GM18868 (cell line): Measurements from ENCODE around the gene MYO5C.
"Not testable (repeated sequence)": the region's sequence is repeated elsewhere in the genome, so short reads cannot be mapped to it uniquely, and the experiment has no call there.

Experiments used
- ATAC-seq: cut with Tn5 transposase; IDR thresholded peaks from one replicate; pipeline ENCODE4 v1.9.1; 2021; ENCODE audit warnings: mild to moderate bottlenecking, moderate library complexity; ENCODE audit not compliant: unreplicated experiment

MYO5C gene

DNA sequence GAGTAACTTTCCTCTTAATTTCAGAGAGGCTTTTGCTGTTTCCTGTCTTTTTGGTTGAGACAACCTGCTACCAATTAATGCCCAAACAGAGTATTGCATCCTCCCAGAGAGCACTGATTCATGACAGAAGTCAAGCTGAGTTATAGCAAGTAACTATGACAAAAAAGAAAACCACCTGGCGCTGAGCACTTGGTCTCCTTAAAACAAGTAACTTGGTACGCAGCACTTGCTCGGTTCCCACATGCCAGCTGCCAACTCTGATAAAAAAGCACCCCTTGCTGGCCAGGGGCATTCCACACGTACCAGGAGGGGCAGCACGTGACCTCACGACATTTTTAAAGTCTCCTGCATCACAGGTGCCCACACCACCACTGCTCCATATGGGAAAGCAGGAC lies 13.5 kb upstream of the MYO5C start:
- peak; percentile 88 for ATAC-seq

GRCh38 chr15:52308446-52309153 lies 13.0 kb upstream of the MYO5C start:
- ATAC-seq = peak; percentile 75

DNA sequence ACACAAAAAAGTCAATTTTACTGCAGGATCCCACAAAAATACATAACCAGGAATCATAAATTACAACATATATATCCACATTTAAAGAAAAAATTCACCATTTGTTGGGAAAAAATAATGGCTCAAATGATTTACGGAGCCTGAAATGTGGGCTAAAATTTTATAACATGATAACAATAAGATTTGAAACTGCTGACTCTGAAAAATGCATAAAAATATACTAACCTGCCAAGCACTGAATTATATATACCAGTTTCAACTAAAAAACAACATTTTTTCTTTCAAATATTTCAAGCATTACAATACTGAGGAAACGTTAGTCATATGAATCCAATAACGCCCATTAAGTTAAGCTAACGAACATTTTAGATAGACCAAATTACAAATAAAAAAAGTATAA lies 12.2 kb upstream of the MYO5C start:
- ATAC-seq = no peak

DNA sequence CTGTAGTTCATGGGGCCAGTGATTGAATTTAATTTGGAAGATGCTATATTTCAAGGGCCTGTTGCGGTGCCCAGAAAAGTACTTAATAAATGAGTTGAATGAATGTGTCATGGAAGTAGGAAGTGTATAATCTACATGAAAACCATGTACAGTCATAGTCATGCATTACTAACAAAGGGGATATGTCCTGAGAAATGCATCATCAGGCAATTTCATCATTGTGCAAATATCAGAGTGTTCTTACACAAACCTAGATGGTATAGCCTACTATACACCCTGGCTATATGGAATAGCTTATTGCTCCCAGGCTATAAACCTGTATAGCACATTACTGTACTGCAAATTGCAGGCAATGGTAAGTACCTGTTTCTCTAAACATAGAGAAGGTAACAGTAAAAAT lies 10.7 kb upstream of the MYO5C start:
- no peak for ATAC-seq

GRCh38 chr15:52303093-52303772 lies 7.6 kb upstream of the MYO5C start:
- ATAC-seq = no peak

GRCh38 chr15:52301265-52301847 lies 5.8 kb upstream of the MYO5C start:
- no peak for ATAC-seq

DNA sequence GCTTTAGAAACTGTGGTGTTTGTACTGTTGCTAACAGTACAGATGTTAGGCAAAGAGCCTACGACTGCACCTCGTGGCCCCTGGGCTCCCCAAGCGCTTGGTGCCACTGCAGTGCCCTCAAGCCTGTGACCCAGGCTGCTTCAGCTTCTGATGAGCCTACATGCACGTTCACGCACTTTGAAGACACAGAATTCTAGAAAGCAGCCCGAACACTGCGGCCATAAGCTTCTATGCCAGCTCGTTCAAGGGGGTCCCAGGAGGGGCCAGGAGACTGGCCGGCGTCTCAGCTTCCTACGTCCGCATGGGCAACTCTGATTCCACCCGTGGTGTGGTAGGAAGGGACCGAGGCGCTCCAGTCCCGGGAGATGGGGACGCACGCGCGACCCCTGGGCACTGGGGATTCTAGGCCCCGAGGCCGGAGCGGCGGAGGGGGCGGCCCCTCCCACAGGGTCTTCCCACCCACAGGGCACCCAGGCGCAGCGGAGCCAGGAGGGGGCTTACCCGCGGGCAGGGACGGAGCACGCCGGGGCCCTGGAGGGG lies 653 bp downstream of the MYO5C start:
- peak; percentile 8 for ATAC-seq

DNA sequence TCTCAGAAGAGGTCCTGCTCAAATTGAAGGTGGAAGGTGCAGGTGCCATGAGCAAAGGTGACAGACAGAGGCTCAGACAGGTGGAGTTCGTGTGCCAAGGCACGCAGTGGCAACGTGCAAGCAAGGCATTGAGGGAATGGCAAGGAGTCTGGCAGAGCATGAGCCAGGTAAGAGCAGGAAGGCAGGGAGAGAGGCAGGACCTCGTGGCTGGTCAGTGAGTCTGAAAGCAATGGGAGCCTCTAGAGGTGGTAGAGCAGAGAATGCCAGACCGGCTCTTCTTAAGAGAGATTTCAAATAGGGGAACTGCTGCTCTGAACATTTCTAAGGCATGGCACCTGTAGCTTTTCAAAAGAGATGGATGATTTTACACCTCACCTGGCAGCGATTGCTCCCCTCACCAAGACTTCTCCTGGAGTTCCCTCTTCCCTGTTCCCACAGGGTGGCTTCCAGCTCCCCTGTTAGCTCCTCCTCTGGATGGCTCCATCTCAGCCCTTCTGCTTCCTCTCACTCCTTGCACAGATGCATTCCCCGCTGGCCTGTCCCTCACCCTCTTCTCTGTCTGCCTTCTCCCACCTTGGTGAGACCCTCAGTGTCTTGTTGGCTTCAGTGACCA lies 2.7 kb downstream of the MYO5C start:
- no peak for ATAC-seq

DNA sequence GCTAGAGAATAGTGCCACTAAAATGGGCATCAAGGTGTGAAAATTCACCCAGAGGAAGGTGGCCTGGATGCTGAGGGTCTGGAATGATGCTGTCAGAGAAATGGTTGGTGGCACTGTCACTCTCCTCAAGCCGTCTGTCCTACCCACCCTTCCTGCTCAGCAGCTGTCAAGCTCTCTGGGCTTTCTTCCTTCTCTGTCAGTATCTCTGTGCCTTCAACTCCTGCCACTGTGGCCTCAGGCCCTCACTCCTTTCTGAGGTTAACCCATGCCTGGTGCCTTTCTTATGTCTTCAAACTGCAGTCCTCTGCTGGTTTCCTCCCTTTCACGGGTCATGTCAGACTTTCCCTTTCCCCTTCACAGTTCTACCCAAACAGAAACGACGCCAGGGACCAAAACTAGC lies 4.4 kb downstream of the MYO5C start:
- ATAC-seq = no peak

DNA sequence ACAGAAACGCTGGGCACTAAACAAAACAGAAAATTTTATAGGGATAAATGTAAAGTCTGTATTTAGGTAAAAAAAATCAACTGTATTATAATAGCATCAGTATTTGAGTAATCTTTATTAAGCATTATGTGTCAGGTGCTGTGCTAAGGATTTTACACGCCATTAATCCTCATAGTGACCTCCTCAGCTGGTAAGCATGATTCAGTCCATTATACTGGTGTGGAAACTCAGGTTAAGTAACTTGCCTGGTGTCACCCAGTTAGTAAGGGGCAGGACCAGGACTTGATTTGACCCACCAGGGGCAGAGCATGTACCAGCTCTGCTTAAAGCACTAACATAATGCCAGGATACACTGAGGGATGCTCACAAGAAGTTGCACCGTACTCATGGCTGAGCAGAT lies 4.8 kb downstream of the MYO5C start:
- no peak for ATAC-seq

DNA sequence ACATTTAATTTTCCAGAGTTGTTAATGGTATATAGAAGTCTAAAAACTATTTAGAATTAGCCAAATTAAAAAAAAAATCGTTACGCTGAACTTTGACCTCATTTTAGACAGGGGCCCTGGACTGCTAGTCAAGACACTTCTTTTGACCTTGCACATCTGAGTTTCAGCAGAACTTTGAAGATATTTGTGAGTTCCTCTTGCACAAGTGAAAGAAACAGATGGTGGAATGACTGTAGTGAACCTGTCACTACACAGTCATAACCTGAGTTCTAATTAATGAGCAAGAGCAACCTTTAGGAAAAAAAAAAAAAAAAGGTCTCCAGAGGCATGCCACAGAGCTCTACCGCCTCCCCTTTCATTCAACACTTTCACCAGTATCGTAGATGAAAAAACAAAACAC lies 5.3 kb downstream of the MYO5C start:
- ATAC-seq = no peak

DNA sequence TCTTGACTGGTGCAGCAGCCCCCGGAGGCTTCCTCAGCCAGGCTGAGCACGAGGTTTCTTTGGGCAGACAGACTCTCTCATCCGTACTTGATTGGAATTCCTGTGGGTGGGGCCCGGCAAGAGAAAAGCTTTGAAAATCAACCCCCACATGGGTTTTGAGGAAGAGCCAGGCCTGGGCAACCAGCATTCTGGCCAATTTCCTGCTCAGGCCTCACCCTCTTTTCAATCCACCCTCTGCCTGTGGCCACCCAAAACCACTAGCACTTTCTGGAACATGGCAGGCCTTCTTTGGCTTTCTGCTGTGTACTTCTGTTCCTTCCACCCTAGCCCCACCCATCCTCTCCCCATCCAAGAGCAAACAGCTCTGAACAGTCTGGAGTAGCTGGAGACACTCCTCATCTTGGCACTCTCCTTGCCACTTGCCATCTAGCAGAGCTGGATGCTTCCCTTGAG lies 5.9 kb downstream of the MYO5C start:
- ATAC-seq = no peak

GRCh38 chr15:52288986-52289385 lies 6.6 kb downstream of the MYO5C start:
- no peak for ATAC-seq

DNA sequence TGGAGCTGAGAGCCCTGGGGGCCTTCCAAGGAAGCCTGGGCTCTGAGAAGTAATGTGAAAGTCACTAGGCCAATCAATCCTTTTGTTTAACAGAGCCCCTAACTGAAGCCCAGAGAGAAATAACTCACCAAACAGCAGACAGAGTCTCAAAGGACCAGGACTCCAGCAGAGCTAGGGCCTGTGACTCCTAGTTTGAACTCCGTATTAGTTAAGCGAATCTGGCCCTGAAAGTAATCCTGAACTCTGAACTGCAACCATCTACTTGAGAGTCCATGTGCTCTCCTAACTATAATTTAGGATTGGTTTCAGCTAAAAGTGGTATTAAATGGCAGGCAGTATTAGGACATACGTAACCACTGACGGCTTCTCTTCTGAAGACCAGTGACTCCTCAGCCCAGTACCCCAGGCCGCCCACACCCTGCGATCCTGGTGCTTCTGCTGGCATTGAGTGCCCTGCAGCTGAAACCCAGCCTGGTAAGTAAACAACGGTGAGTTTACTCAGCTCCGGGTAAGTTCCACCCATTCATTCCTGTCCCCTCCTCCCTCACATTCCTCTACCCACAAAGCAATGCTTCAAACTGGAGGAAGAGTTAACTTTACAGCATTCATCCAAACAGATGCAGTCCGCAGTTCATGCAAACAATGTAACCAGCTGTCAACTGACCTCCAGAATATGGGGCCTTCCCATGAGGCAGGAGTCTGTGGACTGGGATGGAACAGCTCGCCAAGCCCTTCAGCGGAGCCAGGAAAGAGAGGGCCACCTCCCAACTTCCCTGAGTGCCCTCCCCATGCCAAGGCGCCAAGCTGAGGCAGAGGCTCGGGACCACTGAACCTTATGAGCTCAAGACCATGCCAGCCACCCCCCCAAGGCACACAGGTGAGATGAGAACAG lies 7.3 kb downstream of the MYO5C start:
- ATAC-seq = no peak

GRCh38 chr15:52287114-52287513 lies 8.5 kb downstream of the MYO5C start:
- no peak for ATAC-seq

GRCh38 chr15:52285941-52286340 lies 9.7 kb downstream of the MYO5C start:
- ATAC-seq = not testable (repeated sequence)

DNA sequence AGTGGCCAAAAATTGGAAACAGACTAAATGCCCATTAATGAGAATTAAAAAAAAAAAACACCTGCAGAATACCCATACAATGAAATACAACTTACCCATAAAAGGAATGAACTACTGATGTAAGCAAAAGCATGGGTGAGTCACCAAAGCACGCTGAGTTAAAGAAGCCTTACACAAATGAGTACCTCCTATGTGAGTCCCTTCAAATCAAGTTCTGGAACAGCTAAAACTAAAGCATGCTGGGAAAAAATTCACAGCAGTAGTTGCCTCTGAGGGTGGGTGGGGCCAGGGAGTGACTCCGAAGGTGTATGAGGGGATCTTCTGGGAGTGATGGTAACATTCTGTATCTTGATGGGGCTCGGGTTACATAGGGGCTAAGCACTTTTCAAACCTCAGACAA lies 11.4 kb downstream of the MYO5C start:
- no peak for ATAC-seq

DNA sequence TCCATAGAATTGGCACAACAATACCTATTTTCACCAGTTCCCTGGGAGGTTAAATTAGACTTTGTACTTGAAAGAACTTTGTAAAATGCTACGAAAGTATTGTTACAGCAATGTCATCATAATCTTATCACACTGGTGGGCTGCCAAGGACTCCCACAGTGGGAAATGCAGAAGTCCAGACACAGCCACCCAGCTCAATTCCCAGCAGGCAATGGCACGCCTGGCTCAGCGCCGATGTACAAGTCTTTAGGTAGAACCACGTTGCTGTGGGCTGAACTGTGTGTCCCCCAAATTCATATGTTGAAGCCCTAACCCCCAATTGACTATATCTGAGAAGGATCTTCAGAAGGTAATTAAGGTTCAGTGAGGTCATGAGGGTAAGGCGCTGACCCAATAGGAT lies 12.3 kb downstream of the MYO5C start:
- no peak for ATAC-seq

GRCh38 chr15:52282418-52282817 lies 13.2 kb downstream of the MYO5C start:
- no peak for ATAC-seq
